NCI-H1092 treated with DMSO at 0.1 percent for 48 hours (cell line): ENCODE data around the gene SCIMP.
"Not testable (repeated sequence)": the region's sequence is repeated elsewhere in the genome, so short reads cannot be mapped to it uniquely, and the experiment has no call there.

Experiments used
- DNase-seq: peaks from one replicate; lab custom pipeline; 2025; lab: John Stamatoyannopoulos, UW

The SCIMP gene

GRCh38 chr17:5184288-5184687 lies 50.4 kb downstream of the SCIMP start:
- no peak for DNase-seq

- DNase-seq, result no peak
Observed at GRCh38 chr17:5183410-5183793, 51.3 kb downstream of the SCIMP start.

- DNase-seq, result no peak
Observed at GRCh38 chr17:5182597-5183409, 51.9 kb downstream of the SCIMP start.

- no peak for DNase-seq
Observed at GRCh38 chr17:5181509-5182305, 53.0 kb downstream of the SCIMP start.

GRCh38 chr17:5179003-5179402 lies 55.7 kb downstream of the SCIMP start:
- DNase-seq, result no peak

- DNase-seq, result not testable (repeated sequence)
Observed at GRCh38 chr17:5175027-5175426, 59.6 kb downstream of the SCIMP start.

- not testable (repeated sequence) for DNase-seq
Observed at GRCh38 chr17:5165791-5166564, 68.7 kb downstream of the SCIMP start.

- DNase-seq, result no peak
Observed at GRCh38 chr17:5164436-5164835, 70.2 kb downstream of the SCIMP start.

GRCh38 chr17:5161793-5162192 lies 72.9 kb downstream of the SCIMP start:
- DNase-seq, result not testable (repeated sequence)

GRCh38 chr17:5160702-5161101 lies 74.0 kb downstream of the SCIMP start:
- not testable (repeated sequence) for DNase-seq
